NCI-H2171 (cell line): ENCODE results near the gene CC2D1A.
A peak's percentile ranks its signal among the peaks of the same experiment; 100 is the strongest.
"Not testable (repeated sequence)": the region's sequence is repeated elsewhere in the genome, so short reads cannot be mapped to it uniquely, and the experiment has no call there.

ENCODE experiments used
- DNase-seq: peaks from one replicate; lab custom pipeline; 2025; lab: John Stamatoyannopoulos, UW

The CC2D1A gene

DNA sequence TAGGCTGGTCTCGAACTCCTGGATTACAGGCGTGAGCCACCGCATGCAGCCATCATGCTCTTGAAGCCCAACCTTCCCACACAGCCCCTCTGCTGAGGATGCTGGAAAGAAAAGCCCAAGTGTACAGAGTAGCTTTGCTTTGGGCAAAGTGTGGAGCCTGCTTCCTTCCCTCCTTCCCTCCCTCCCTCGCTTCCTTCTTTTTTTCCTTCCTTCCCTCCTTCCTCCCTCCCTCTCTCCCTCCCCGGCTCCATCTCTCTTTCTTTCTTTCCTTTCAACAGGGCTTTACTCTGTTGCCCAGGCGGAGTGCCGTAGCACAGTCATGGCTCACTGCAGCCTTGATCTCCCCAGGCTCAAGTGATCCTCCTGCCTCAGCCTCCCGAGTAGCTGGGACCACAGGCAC, 2.7 kb downstream of the CC2D1A start:
- DNase-seq = no peak

DNA sequence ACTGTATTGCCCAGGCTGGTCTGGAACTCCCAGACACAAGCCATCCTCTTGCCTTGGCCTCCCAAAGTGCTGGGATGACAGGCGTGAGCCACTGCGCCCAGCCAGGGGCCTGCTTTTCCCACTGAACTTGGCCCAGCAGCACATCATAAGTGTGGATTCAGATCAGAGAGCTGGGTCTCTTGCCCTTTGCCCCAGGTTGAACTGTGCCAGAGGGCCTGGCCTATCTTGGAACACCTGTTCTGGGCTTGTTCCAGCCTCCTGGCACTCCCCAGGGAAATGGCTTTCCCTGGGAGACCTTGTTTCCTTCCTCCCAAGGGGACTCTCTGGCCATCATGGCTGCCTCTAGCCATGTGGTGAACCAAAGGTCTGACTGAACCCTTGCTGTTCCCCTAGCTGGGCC, 3.4 kb downstream of the CC2D1A start:
- DNase-seq = no peak

DNA sequence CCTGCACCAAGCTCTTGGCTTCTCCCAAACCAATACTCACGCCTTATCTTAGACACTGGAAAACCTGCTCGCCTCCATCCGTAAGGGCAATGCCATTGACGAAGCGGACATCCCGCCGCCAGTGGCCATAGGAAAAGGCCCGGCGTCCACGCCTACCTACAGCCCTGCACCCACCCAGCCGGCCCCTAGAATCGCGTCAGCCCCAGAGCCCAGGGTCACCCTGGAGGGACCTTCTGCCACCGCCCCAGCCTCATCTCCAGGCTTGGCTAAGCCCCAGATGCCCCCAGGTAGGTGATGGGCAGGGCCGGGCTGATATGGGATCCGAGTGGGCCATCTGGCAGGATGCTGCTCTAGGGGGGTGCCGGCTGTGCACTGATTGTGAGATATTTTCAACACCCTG, 7.4 kb downstream of the CC2D1A start:
- no peak for DNase-seq

DNA sequence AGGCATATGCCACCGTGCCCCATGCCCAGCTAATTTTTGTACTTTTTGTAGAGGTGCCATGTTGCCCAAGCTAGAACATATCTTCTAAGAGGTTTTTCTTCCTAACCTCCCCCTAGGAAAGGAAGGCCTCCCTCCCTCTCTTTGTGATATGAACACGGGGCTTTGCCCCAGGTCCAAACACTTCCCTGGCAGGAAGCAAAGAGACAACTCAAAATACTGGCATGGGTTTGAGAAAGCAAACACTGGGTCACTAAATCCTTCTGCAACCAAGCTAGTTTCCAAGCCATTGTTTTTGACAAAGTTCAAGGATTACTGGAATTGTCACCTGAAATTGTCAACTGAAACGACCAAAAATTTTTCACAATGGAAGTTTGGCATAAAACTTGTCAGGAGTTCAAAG, 8.8 kb downstream of the CC2D1A start:
- no peak for DNase-seq

DNA sequence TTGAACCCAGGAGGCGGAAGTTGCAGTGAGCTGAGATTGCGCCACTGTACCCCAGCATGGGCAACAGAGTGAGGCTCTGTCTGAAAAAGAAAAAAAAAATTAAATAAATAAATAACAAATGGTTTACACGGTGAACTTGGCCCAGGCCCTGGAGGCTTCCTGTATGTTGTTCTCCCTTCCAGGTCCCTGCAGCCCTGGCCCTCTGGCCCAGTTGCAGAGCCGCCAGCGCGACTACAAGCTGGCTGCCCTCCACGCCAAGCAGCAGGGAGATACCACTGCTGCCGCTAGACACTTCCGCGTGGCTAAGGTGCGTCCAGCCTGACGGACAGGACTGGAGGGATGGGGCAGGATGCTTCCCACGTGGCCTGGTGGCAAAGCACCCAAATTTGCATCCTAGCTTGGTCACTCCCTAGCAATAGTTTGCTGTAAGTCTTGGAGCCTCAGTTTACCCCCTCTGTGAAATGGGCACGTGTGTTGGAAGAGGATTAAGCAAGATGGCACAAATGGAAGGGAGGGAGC, 11.9 kb downstream of the CC2D1A start:
- no peak for DNase-seq

- no peak for DNase-seq
Observed at GRCh38 chr19:13918726-13919411, 12.9 kb downstream of the CC2D1A start.

GRCh38 chr19:13920524-13920923, 14.5 kb downstream of the CC2D1A start:
- no peak for DNase-seq

DNA sequence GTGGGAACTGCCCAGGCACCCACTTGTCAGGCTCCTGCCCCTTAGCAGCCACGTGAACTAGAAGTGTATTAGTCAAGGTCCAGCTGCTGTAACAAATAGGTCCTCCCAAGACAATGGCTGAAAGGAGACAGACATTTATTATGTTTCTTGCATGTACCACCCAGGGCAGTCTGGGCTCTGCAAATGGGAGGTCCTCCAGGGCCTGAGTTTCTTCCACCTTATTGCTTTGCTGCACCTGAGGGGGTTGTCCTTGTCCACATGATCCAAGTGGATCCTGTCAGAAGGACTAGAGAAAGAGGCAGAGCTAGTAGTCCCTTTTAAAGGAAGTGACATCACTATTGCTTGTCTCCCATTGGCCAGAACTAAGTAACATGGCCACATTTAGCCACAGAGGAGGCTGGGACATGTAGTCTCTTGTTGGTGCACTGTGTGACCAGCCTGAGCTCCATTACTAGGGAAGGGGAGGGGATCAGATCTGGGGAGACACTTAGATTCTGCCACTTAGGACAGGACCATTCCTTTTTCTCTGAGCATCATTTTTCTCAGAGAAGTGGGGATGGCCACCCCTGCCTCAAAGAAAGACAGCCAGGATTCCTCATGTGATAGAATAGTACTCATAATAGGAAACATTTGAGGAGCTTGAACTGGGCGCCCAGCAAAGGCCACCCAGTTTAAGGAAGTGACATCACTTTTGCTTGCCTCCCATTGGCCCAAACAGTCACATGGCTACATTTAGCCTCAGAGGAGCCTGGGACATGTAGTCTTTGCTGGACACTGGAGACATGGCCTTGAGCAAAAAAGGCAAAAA, 15.1 kb downstream of the CC2D1A start:
- peak; percentile 47 for DNase-seq

- not testable (repeated sequence) for DNase-seq
Observed at GRCh38 chr19:13922118-13922517, 16.1 kb downstream of the CC2D1A start.

DNA sequence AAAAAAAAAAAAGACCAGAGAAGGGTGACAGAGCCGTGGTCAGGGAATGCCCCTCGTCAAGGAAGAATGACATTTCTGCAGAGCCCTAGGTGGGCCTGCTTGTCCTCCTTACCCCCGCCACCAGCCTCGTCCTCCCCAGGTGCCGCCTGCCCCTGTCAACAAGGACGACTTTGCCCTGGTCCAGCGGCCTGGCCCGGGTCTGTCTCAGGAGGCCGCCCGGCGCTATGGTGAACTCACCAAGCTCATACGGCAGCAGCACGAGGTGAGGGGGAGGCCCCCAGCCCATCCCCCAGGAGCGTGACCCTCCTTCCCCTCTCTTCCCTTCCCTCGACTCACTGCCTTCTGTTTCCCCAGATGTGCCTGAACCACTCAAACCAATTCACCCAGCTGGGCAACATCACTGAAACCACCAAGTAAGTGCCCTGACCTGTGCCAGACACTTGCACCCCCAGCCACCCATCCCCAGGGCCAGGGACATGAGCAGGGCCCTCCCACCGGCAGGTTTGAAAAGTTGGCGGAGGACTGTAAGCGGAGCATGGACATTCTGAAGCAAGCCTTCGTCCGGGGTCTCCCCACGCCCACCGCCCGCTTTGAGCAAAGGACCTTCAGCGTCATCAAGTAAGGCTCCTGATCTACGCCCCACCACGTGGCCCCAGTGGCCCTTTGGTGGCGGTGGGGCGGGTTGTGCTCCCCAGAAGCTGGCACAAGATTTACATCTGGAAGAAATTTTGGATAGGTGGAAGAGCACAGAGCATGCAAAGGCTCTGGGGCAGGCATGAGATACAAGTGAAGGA, 17.4 kb downstream of the CC2D1A start:
- DNase-seq = no peak

GRCh38 chr19:13926010-13926409, 20.0 kb downstream of the CC2D1A start:
- DNase-seq = no peak

DNA sequence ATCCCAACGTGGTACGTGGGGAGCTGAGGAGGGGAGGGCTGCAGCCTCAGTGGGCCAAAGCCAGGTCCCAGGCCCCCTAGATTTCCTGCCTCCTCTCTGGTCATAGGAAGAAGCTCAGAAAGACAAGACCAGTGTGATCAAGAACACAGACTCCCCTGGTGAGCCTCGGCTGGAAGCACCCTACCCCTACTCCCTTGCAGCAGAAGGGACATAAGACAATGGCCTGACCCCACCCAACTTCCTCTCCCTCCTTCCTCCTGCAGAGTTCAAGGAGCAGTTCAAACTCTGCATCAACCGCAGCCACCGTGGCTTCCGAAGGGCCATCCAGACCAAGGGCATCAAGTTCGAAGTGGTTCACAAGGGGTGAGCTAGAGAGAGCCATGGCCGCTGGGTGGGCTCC, 20.7 kb downstream of the CC2D1A start:
- no peak for DNase-seq

- DNase-seq = peak; percentile 10
Observed at GRCh38 chr19:13929340-13929739, 23.3 kb downstream of the CC2D1A start.

DNA sequence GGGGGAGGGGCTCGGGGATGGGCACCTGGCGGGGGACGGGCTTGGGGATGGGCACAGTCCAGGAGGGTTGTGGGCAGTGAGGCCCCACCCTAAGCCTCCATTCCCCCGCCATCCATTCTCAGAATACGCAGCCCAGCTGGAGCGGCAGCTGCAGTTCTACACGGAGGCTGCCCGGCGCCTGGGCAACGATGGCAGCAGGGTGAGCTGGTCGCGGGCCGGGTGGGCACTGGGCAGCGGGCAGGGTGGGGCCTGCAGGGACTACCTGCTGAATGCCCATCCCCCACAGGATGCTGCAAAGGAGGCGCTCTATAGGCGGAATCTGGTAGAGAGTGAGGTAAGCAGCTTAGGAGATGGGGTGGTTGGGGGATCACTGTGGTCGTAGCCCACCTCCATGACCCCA, 24.0 kb downstream of the CC2D1A start:
- DNase-seq = no peak

- no peak for DNase-seq
Observed at GRCh38 chr19:13930402-13930801, 24.4 kb downstream of the CC2D1A start.

GRCh38 chr19:13931391-13932148, 25.6 kb downstream of the CC2D1A start:
- no peak for DNase-seq

DNA sequence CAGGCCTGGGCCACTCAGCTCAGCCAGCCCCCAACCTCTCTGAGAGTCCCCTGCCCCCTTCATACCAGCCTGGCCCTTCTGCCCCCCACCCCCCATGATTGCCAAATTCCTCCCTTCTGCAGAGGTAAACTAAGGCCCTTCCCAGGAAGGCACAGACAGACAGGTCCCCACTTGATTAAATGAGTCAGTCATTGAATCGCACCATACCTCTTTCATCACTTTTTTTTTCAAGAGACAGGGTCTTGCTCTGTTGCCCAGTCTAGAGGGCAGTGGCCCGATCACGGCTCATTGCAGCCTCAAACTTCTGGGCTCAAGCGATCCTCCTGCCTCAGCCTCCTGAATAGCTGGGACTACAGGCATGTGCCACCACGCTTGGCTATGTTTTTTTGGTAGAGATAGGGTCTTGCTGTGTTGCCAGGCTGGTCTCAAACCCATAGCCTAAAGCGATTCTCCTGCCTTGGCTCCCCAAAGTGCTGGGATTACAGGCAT, 26.2 kb downstream of the CC2D1A start:
- DNase-seq = no peak

GRCh38 chr19:13932911-13933393, 27.0 kb downstream of the CC2D1A start:
- DNase-seq = no peak

- no peak for DNase-seq
Observed at GRCh38 chr19:13934785-13935109, 28.7 kb downstream of the CC2D1A start.

DNA sequence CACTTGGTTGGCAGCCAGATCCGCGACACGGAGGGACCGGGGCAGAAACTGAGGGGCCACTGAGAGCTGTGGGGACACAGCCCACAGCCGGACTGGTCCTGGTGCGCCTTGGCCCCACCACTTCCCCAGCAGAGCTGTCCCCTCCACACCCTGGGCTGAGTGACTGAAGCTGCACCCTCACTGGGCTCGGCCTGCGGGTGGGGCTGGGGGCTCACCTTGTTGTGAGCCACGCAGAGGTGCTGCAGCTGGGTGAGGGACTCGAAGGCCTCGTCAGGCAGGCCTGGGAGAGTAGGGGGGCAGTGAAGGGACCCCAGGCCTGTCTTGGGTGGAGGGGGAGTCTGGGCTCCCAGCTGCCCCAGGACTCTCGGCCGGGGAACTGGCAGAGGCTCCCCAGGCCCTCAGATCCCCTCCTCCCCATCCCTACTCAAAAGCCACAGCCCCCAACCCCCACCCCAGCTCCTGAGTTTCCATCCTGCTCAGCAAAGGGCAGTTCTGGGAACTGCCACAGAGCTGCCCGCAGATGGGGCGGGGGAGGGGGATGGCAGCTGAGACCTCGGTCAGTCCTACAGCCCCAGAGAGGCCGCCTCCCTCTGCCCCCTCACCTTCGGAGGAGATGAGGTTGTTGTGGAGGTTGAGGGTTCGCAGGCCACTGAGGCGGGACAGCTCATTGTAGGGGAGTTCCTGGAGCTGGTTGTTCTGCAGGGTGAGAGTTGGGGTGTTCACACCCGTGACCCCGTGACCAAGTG, 29.9 kb downstream of the CC2D1A start:
- DNase-seq = no peak
